ENCODE measurements around the gene MCUR1. TPM values are rescaled to one million over a fixed set of nuclear protein-coding genes. Genes with fewer than 3 reads are reported as not detected.
"Not testable (repeated sequence)": the region's sequence is repeated elsewhere in the genome, so short reads cannot be mapped to it uniquely, and the experiment has no call there.

MCUR1 gene
- total RNA-seq, 1 donor from 2014 or later, result 20.6 TPM

GRCh38 chr6:13853871-13854270 lies 39.5 kb upstream of the MCUR1 start:
- Mint-ChIP-seq H3K27ac (no peak overlapping the region), H3K4me3 (ENCODE audit: low read depth) (no peak overlapping the region), H3K9me3 (ENCODE audit: low read depth) (peaks cover 13% of the 10 kb centered on the region), H3K27me3 (no peaks in the 10 kb centered on the region), H3K4me1 (ENCODE audit: low read depth) (peaks cover 1% of the 10 kb centered on the region), H3K36me3 (ENCODE audit: insufficient read depth) (peaks cover 1% of the 10 kb centered on the region)
- TF ChIP-seq CTCF (IDR thresholded peaks at IDR 0.05; ENCODE audit: unreplicated experiment), result no peak
- DNase-seq (ENCODE audit: low spot score, unreplicated experiment), result no peak

DNA sequence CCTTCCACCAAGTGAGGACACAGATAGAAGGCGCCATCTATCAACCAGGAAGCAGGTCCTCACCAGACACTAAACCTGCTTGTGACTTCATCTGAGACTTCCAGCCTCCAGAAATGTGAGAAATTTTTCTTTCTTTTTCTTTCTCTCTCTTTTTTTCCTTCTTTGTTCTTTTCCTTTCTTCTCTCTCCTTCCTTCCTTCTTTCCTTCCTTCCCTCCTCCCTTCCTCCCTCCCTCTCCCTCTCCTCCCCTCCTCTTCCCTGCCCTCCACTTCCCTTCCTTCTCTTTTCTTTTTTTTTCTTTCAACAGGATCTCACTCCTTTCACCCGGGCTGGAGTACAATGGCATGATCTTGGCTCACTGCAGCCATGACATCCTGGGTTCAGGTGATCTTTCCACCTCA lies 37.4 kb upstream of the MCUR1 start:
- peaks cover 10% of the 10 kb centered on the region for H3K4me1 Mint-ChIP-seq (ENCODE audit: low read depth)
- peaks cover 13% of the 10 kb centered on the region for H3K9me3 Mint-ChIP-seq (ENCODE audit: low read depth)
- H3K4me3 Mint-ChIP-seq (ENCODE audit: low read depth), result no peak overlapping the region
- H3K36me3 Mint-ChIP-seq (ENCODE audit: insufficient read depth), result peaks cover 1% of the 10 kb centered on the region
- TF ChIP-seq CTCF (IDR thresholded peaks at IDR 0.05; ENCODE audit: unreplicated experiment), result no peak
- no peak for DNase-seq (ENCODE audit: low spot score, unreplicated experiment)
- no peaks in the 10 kb centered on the region for H3K27me3 Mint-ChIP-seq
- H3K27ac Mint-ChIP-seq, result no peak overlapping the region

GRCh38 chr6:13851330-13851729 lies 37.0 kb upstream of the MCUR1 start:
- Mint-ChIP-seq H3K36me3 (ENCODE audit: insufficient read depth) (peaks cover 1% of the 10 kb centered on the region), H3K27ac (peak overlapping the region; percentile 72), H3K4me1 (ENCODE audit: low read depth) (peaks cover 10% of the 10 kb centered on the region), H3K4me3 (ENCODE audit: low read depth) (no peak overlapping the region), H3K27me3 (no peaks in the 10 kb centered on the region), H3K9me3 (ENCODE audit: low read depth) (peaks cover 13% of the 10 kb centered on the region)
- no peak for TF ChIP-seq CTCF (IDR thresholded peaks at IDR 0.05; ENCODE audit: unreplicated experiment)
- no peak for DNase-seq (ENCODE audit: low spot score, unreplicated experiment)

DNA sequence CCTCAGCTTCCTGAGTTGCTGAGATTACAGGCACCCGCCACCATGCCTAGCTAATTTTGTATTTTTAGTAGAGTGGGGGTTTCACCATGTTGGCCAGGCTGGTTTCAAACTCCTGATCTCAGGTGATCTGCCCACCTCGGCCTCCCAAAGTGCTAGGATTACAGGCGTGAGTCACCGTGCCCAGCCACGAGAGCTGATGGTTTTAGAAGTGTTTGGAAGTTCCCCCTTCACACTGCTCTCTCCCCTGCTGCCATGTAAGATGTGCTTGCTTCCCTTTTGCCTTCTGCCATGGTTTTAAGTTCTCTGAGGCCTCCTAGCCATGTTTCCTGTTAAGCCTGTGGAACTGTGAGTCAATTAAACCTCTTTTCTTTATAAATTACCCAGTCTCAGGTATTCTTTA lies 36.3 kb upstream of the MCUR1 start:
- H3K27ac Mint-ChIP-seq, result not testable (repeated sequence)
- H3K4me1 Mint-ChIP-seq (ENCODE audit: low read depth), result peaks cover 10% of the 10 kb centered on the region

GRCh38 chr6:13848522-13849150 lies 34.3 kb upstream of the MCUR1 start:
- Mint-ChIP-seq H3K9me3 (ENCODE audit: low read depth) (peaks cover under 1% of the 10 kb centered on the region), H3K4me3 (ENCODE audit: low read depth) (no peak overlapping the region), H3K36me3 (ENCODE audit: insufficient read depth) (no peaks in the 10 kb centered on the region), H3K27me3 (no peaks in the 10 kb centered on the region), H3K4me1 (ENCODE audit: low read depth) (peaks cover 10% of the 10 kb centered on the region), H3K27ac (no peak overlapping the region)
- no peak for DNase-seq (ENCODE audit: low spot score, unreplicated experiment)
- no peak for TF ChIP-seq CTCF (IDR thresholded peaks at IDR 0.05; ENCODE audit: unreplicated experiment)

More for the DNA sequence above, 36.3 kb upstream of the MCUR1 start:
- not testable (repeated sequence) for H3K4me3 Mint-ChIP-seq (ENCODE audit: low read depth); DNase-seq (ENCODE audit: low spot score, unreplicated experiment); H3K27me3 Mint-ChIP-seq; H3K36me3 Mint-ChIP-seq (ENCODE audit: insufficient read depth)
- peaks cover 13% of the 10 kb centered on the region for H3K9me3 Mint-ChIP-seq (ENCODE audit: low read depth)

DNA sequence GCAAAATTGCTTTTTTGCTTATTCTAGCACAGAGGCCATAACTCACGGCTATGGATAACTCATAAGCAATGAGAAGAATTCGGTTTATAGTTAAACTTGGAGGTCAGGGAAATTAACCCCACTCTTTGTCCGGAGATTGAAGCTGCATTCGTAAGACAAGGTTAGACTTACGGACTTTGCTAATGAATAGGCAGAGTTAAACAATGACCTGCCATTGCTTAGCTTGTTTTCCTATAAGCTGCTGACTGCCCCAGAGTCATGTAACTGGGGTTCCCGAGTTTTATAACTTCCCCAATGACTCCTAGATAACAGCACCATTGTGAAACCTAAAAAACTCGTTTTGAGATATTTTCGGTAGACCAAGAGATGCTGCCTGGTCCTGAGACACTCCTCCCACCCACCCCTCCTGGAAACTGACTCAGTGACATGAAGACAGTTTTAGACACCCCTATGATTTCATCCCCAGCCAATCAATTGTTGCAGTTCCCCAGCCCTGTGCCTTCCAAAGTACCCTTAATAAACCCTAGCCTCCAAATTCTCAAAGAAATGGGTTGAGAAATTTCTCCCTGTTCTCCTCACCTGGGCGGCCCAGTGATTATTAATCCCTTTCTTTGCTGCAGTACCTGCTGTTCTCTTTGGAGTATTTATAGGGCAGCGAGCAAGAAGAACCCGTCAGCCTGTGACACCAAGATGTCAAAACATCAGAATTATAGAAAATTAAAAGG lies 33.1 kb upstream of the MCUR1 start:
- H3K27ac Mint-ChIP-seq, result no peak overlapping the region
- H3K27me3 Mint-ChIP-seq, result no peaks in the 10 kb centered on the region
- H3K4me3 Mint-ChIP-seq (ENCODE audit: low read depth), result no peak overlapping the region
- TF ChIP-seq CTCF (IDR thresholded peaks at IDR 0.05; ENCODE audit: unreplicated experiment), result no peak
- H3K4me1 Mint-ChIP-seq (ENCODE audit: low read depth), result peaks cover 10% of the 10 kb centered on the region
- DNase-seq (ENCODE audit: low spot score, unreplicated experiment), result no peak
- no peaks in the 10 kb centered on the region for H3K36me3 Mint-ChIP-seq (ENCODE audit: insufficient read depth)
- H3K9me3 Mint-ChIP-seq (ENCODE audit: low read depth), result no peaks in the 10 kb centered on the region
